DMS79 treated with DMSO at 0.1 percent for 48 hours (cell line): Measurements from ENCODE around the gene USP47.
"Not testable (repeated sequence)": the region's sequence is repeated elsewhere in the genome, so short reads cannot be mapped to it uniquely, and the experiment has no call there.

ENCODE experiments used
- DNase-seq: peaks from one replicate; lab custom pipeline; 2025; lab: John Stamatoyannopoulos, UW

USP47 gene

GRCh38 chr11:11831406-11831805 lies 10.4 kb upstream of the USP47 start:
- DNase-seq: not testable (repeated sequence)

- no peak for DNase-seq
Measured at GRCh38 chr11:11836676-11837231, 5.0 kb upstream of the USP47 start.

DNA sequence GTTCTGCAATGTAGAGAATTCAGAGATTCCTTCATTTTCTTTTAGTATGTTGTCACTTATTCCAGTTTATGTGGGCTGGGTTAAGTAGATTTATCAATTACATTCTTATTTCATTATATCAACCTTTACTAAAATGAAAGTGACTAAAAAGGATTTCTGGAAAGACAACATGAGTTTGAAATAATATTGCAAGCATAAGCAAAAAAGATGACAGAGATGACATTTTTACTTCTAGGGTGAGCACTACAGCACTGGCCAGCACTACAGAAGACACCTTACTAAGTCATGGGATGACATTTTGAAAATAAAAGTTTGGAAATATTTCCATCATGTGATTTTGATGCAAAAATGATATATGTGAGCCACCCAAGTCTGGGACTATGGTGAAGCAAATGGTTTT lies 2.1 kb upstream of the USP47 start:
- no peak for DNase-seq

DNA sequence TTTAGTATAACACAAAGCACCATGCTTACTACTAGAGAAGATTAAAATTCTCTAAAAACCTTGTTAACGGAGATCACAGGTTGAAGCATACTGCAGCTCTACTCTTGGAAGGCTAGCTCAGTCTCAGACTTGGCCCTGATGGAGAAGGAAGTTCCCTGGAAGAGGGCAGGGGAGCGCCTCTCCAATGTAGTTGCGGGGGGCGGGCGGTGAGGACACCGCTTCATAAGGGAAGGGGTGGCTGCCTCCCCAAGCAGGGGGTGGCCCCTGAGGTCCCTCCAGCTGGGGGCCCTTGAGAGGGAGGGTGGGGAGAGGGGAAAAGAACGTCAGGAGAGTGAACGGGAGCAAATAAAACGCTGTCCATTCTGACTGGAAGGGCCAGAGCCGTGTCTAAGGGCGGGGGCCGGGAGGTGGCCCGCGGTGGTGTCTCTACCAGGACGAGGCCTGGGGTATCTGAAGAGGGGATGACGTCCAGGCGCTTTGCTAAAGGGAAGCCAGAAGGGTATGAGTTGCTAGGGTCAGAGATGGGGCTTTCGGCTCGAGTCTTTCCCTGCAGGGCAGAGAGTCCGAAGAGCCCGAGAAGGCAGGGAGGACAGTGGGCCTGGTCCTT lies 553 bp upstream of the USP47 start:
- DNase-seq: no peak

DNA sequence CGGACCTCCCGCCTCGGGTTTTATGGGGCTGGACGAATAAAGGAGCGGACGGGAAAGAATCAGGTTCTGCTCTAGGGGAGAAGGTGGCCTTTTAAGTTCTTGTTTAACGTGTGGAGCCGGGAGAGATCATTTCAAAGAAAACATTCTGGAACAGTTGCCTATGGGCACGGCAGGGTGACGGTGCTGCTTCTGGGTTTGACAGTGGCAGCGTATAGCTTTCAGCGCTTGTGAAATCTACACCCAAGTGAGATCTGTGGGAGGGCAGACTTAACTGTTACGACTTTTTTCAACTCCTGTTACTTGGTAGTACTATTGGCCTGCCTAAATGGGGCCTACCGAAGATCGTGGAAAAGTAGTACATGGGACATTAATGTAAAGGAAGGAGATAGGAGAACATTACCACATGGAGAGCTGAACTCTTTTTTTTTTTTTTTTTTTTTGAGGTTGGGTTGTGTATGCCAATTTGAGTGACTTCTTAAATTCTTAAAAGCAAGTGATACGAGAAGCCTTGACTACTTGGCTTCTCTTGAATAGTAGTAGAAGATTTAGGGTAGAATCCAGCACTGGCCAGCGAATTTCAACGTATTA lies 743 bp downstream of the USP47 start:
- peak; percentile 75 for DNase-seq

DNA sequence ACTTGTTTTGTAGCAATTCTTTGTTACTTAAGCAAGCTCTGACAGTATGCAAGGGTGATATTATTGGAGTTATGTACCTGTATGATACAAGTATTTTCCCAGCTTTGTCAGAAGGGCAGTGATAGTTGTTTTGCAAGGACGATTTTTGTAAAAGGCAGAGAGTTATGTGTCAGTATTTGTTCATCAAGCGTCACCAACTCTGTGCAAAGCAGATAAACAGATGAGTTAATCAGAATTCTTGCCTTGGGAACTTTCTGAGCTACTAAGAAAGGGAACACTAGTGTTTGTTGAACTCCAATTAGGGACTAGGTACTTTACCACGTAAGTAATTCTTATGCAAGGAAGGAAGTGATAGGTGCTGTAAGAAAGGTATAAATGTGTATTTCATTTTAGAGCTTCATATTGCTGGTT lies 1.4 kb downstream of the USP47 start:
- DNase-seq: peak; percentile 39

GRCh38 chr11:11843642-11844041 lies 1.9 kb downstream of the USP47 start:
- DNase-seq: peak; percentile 38

DNA sequence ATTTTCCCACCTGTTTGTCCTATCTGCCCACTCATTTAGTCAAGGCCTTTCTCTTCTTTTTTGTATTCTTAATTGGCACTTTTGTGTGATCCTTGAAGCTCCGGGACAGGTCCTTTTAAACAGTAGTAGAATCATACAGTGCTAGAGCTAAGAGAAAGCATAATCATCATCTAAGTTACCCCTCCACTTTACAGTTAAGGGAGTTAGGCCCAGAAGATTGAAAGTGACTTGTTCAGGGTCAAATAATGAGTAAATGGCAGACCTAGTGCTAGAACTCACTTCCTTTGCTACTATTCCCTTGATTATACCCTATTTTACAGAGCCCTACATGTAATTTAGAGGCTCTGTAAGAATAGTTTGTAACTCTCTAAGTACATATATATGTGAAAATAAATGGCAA lies 2.5 kb downstream of the USP47 start:
- DNase-seq: no peak

DNA sequence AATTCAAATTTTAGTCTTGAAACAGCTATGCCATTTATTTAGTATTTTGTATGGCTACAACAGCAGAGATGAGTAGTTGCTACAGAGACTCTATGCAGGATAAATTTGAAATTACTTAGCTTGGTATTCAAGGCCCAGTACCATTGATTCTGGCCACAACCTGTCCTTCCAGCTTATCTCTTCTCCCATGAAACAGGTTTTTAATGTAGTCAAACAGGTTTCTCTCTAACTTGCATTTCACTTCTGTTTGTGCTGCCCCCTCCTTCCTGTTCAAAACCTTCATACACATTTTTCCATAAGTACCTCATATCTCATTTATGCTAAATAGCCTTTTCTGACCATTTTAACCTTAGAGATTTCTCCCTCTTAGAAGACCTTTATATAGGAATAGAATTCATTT lies 3.3 kb downstream of the USP47 start:
- DNase-seq: peak; percentile 23

DNA sequence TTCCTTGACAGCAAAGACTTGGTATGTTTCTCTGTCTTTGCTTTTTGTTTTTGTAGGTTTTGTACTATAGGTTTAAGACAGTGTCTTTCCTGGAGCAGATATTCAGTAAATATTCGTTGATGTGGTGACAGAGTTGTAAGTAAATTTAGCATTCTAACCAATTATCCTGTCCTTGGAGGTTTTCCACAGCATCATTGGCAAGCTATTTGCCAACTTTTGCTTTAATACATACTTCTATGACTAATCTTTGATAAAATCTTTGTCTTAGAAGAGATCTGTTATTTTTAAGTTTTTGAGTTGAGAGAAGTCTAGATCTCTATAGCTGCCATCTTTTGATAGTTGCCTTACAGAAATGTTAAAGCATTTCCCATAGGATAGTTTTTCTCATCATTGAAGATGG lies 3.8 kb downstream of the USP47 start:
- DNase-seq: no peak

- no peak for DNase-seq
Measured at GRCh38 chr11:11847082-11847481, 5.3 kb downstream of the USP47 start.

DNA sequence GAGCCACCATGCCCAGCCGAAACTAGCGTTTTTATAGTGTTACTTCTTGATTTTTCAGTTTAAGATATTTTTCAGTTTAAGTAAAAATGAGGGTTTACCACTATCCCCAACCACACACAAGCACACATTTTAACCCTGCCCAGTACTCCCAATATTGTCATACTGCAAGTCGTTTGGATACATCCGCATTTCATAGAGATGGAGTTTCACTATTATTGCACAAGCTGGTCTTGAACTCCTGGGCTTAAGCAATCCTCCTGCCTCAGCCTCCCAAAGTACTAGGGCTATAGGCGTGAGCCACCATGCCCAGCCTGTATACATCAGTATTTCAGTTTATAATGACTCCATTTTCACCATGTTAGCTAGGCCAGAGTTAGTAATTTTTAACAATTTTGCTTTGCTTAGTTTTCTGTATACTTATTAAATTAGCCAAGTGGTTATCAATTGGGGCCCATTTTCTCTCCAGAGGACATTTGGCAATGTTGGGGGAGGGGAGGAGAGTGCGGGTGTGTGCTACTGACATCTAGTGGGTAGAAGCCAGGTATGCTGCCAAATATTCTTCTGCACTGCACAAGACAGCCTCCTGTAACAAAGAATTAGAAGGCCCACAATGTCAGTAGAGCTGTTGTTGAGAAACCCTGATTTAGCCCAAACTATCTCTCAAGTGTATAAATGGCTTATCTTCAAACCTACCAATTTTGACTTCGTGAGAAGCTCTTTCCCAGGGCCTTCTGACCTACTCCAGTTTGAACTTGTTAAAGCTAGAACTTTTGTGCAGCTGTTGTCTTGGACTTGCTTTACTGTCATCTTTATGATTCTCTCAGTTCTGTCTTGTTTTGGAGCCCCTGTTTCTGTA lies 7.3 kb downstream of the USP47 start:
- DNase-seq: peak; percentile 53

GRCh38 chr11:11850668-11851067 lies 8.9 kb downstream of the USP47 start:
- DNase-seq: no peak

- DNase-seq: no peak
Measured at GRCh38 chr11:11856638-11857037, 14.9 kb downstream of the USP47 start.

DNA sequence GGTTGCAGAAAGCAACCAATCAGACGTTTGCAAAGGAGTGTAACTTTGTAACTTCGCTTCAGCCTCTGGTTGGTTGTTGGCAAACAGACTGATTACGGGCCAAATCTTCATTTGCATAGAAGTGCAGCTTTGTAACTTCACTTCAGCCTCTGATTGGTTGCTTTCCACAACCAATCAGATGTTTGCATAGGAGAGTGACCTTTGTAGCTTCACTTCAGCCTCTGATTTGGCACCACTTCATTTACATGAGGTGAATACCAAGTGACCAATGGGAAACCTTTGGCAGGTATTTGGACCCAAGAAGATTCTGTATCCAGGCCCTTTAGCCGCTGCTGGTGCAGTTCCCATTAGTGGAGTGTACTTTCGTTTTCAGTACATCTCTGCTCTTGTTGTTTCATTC lies 16.0 kb downstream of the USP47 start:
- DNase-seq: no peak

GRCh38 chr11:11858676-11859075 lies 16.9 kb downstream of the USP47 start:
- DNase-seq: no peak

- no peak for DNase-seq
Measured at GRCh38 chr11:11860103-11860979, 18.6 kb downstream of the USP47 start.

DNA sequence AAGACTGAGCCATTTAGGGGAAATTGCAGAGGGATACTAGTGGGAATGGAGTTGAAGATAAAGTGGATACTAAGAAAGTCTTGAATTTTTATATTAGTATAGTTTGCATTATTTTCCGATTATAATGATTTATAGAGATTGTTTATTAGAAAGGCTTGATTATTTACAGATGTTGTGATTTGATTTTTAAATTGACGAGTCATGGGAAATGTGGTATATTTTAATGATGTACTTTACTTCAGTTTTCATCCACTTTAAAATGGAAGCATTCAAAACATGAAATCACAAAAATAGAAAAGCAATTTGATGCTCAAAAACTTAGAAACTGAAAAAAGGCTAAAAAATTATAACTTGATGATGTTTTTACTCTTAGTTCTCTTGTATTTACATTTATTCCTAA lies 21.2 kb downstream of the USP47 start:
- no peak for DNase-seq

DNA sequence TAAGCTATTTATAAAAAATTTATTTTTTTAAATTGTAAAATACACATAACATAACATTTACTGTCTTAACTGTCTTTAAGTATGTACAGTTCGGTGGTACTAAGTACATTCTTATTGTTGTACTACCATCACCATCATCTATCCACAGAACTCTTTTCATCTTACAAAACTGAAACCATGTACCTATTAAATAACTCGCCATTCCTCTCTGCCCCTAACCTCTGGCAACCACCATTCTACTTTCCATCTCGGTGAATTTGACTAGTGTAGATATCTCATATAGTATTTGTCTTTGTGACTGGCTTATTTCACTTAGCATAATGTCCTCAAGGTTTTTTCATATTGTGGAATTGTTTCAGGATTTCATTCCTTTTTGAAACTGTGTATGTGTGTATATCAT lies 22.6 kb downstream of the USP47 start:
- no peak for DNase-seq

GRCh38 chr11:11864803-11865202 lies 23.0 kb downstream of the USP47 start:
- DNase-seq: no peak

DNA sequence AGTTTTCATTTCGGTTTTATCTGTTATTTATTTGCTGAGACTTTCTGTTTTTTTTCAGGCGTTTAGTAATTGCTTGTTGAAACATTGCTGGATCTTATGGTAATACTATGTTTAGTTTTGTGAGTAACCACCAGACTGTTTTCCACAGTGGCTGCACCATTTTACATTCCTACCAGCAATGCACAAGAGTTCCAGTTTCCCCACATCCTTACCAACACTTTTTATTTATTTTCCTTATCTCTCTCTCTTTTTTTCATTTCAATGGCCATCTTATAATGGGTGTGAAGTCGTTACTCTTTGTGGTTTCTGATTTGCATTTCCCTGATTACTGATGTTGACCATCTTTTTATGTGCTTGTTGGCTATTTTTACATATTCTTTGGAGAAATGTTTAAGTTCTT lies 23.7 kb downstream of the USP47 start:
- no peak for DNase-seq

DNA sequence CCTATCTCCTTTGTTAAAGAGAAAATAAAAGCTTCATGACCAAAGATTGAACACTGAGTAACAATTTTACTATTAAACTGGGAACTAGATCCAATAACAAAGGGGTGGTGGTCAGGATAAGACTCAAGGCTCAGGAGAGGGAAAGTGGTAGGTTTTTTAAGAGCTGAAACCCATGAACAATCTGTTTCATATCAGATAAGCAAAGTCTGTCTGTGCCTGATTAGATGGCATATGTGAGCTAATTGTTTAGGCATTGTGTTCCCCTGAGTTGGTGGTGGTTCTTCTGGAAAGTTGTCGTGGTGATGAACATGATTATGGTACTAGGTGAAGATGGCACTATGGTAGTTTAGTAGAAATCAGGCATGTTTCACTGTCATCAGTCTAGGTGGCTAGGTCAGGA lies 24.4 kb downstream of the USP47 start:
- no peak for DNase-seq
